HCT116 (cell line): ENCODE data around the gene PCBP3. TPM values are rescaled to one million over a fixed set of nuclear protein-coding genes. Genes with fewer than 3 reads are reported as not detected.

ENCODE experiments used
- ATAC-seq: fragments of 200-7000 bp; cut with Tn5 transposase; 2 replicates; pipeline ENCODE4 v1.9.1; 2020; ENCODE audit warnings: mild to moderate bottlenecking, moderate library complexity
- BruUV-seq: library from RNA; stranded (reverse); fragments of 400-500 nt; replicated peaks from 2 replicates; lab custom pipeline; 2021; lab: Mats Ljungman, UMichigan
- CTCF ChIA-PET: fragments of 300-600 bp; sonication (Branson Sonifier 250); formaldehyde crosslinking; loops from one replicate; lab custom pipeline; 2021; ENCODE audit warnings: antibody characterized with exemption; lab: Charles Lee
- POLR2A ChIA-PET: fragments of 300-600, 350-600 bp; sonication (Branson Sonifier 250); formaldehyde crosslinking; loops from one replicate; lab custom pipeline; 2021; ENCODE audit warnings: antibody characterized with exemption; lab: Charles Lee
- RAD21 ChIA-PET, 2 experiments: fragments of 300-600 bp; sonication (Branson Sonifier 250); formaldehyde crosslinking; loops; one replicate each; lab custom pipeline; 2023; ENCODE audit warnings: low total read pairs in 2 of 2; ENCODE audit not compliant: uncharacterized antibody in 2 of 2, unreplicated experiment in 2 of 2, low non-redundant PET in 1 of 2; lab: Charles Lee
- DNase-seq: peaks from one replicate; pipeline ENCODE4 v3.0.0-alpha.2; 2010; ENCODE audit warnings: low read depth, low spot score
- H2AFZ ChIP-seq: fragments of 200-600 bp; shearing (Covaris generic), sonication (generic); 2 replicates; pipeline ENCODE4 v1.6.1; 2017; ENCODE audit warnings: low read depth, mixed run types, mixed read lengths, antibody characterized with exemption, low read length; ENCODE audit not compliant: poor library complexity, severe bottlenecking
- H3K27ac ChIP-seq: 2 replicates; pipeline ENCODE4 v1.5.1; 2012; ENCODE audit warnings: low read depth, low read length
- H3K27me3 ChIP-seq: fragments of 200-600 bp; sonication (generic); 2 replicates; pipeline ENCODE4 v1.6.1; 2016; ENCODE audit warnings: mixed run types, low read length, mixed read lengths; ENCODE audit not compliant: insufficient read depth
- H3K36me3 ChIP-seq, 2 experiments: fragments of 200-500 bp in 1 of 2; fragments of 200-600 bp in 1 of 2; sonication (Bioruptor generic) in 1 of 2; sonication (generic) in 1 of 2; 2 replicates each; pipeline versions ENCODE4 v1.5.1 to v1.6.1; 2014 to 2016; ENCODE audit warnings: low read length in 2 of 2, inconsistent platforms in 1 of 2, mixed read lengths in 1 of 2, mixed run types in 1 of 2; ENCODE audit not compliant: insufficient read depth in 2 of 2, control insufficient read depth in 1 of 2
- H3K4me1 ChIP-seq, 2 experiments: fragments of 200-600 bp in 1 of 2; sonication (generic) in 1 of 2; 2 replicates each; pipeline versions ENCODE4 v1.5.1 to v1.6.1; 2012 to 2017; ENCODE audit warnings: low read length in 2 of 2, inconsistent platforms in 1 of 2, mild to moderate bottlenecking in 1 of 2, mixed read lengths in 1 of 2, mixed run types in 1 of 2, moderate library complexity in 1 of 2; ENCODE audit not compliant: insufficient read depth in 2 of 2, control insufficient read depth in 1 of 2
- H3K4me2 ChIP-seq: fragments of 200-600 bp; sonication (generic); 2 replicates; pipeline ENCODE4 v1.6.1; 2017; ENCODE audit warnings: mixed run types, low read length, mixed read lengths
- H3K4me3 ChIP-seq, 2 experiments: fragments of 200-600 bp in 1 of 2; sonication (generic) in 1 of 2; replicated peaks in 1 of 2; 2 replicates each; pipeline ENCODE4 v1.5.1; 2011 to 2016; ENCODE audit warnings: low read length in 2 of 2, control low read depth in 1 of 2, low read depth in 1 of 2, mild to moderate bottlenecking in 1 of 2, mixed read lengths in 1 of 2, mixed run types in 1 of 2
- H3K79me2 ChIP-seq: fragments of 200-600 bp; sonication (generic); 2 replicates; pipeline ENCODE4 v1.6.1; 2017; ENCODE audit warnings: mild to moderate bottlenecking, mixed run types, low read length, moderate library complexity, mixed read lengths; ENCODE audit not compliant: insufficient read depth
- H3K9ac ChIP-seq: fragments of 200-600 bp; sonication (generic); 2 replicates; pipeline ENCODE4 v1.6.1; 2016; ENCODE audit warnings: low read length, mixed read lengths
- H3K9me2 ChIP-seq: fragments of 200-600 bp; sonication (generic), shearing (Covaris generic); 2 replicates; pipeline ENCODE4 v1.6.1; 2017; ENCODE audit warnings: mixed run types, mild to moderate bottlenecking, moderate library complexity; ENCODE audit not compliant: insufficient read depth
- H3K9me3 ChIP-seq, 2 experiments: fragments of 200-500 bp in 1 of 2; fragments of 200-600 bp in 1 of 2; sonication (Bioruptor generic) in 1 of 2; sonication (generic) in 1 of 2; 2 replicates each; pipeline ENCODE4 v1.6.1; 2014 to 2017; ENCODE audit warnings: low read length in 2 of 2, mixed read lengths in 2 of 2, inconsistent platforms in 1 of 2, low read depth in 1 of 2, mild to moderate bottlenecking in 1 of 2, mixed run types in 1 of 2, moderate library complexity in 1 of 2; ENCODE audit not compliant: control insufficient read depth in 1 of 2, insufficient read depth in 1 of 2
- H4K20me1 ChIP-seq: fragments of 200-600 bp; sonication (generic), shearing (Covaris generic); 2 replicates; pipeline ENCODE4 v1.6.1; 2017; ENCODE audit warnings: mixed run types, mild to moderate bottlenecking, moderate library complexity; ENCODE audit not compliant: insufficient read depth
- CBX3 ChIP-seq: IDR thresholded peaks from 2 replicates; pipeline ENCODE4 v1.6.1; 2012; ENCODE audit warnings: low read depth
- ELF1 ChIP-seq: IDR thresholded peaks from 2 replicates; pipeline ENCODE4 v1.6.1; 2012; ENCODE audit warnings: low read depth, borderline replicate concordance
- JUND ChIP-seq: IDR thresholded peaks from 2 replicates; pipeline ENCODE4 v1.6.1; 2012
- SIN3A ChIP-seq: IDR thresholded peaks from 2 replicates; pipeline ENCODE4 v1.6.1; 2012; ENCODE audit warnings: low read depth
- SP1 ChIP-seq: IDR thresholded peaks from 2 replicates; pipeline ENCODE4 v1.6.1; 2012; ENCODE audit warnings: low read depth
- YY1 ChIP-seq: IDR thresholded peaks from 2 replicates; pipeline ENCODE4 v1.6.1; 2011; ENCODE audit warnings: low read length, low read depth, moderate library complexity, mild to moderate bottlenecking; ENCODE audit not compliant: insufficient replicate concordance; ENCODE audit errors: extremely low read depth
- ZNF274 ChIP-seq: fragments of 200-500 bp; sonication (Bioruptor generic); IDR thresholded peaks from 2 replicates; pipeline ENCODE4 v1.6.1; 2014; ENCODE audit warnings: mild to moderate bottlenecking, low read depth, low read length, inconsistent platforms
- intact Hi-C: fragments of 100-400 bp; cut with micrococcal nuclease; formaldehyde crosslinking; loops from 2 replicates; pipeline ENCODE4 v1.10.0; 2022
- total RNA-seq: library from RNA; stranded (reverse); gene quantifications from one replicate; pipeline ENCODE4 v1.2.1, GENCODE V29; 2021; ENCODE audit not compliant: unreplicated experiment
- TF ChIP-seq, protein P1 (sequence below): IDR thresholded peaks from 2 replicates; pipeline ENCODE4 v1.6.1; 2012
- TF ChIP-seq, protein P2 (sequence below), 3 experiments: fragments of 200-600 bp in 1 of 3; sonication (generic) in 1 of 3; IDR thresholded peaks in 2 of 3; conservative IDR thresholded peaks in 1 of 3; 2 replicates each; pipeline ENCODE4 v1.5.1; 2012 to 2017; ENCODE audit warnings: low read depth in 2 of 3, low read length in 2 of 3, antibody characterized with exemption in 1 of 3, borderline replicate concordance in 1 of 3, control low read depth in 1 of 3, mild to moderate bottlenecking in 1 of 3, mixed read lengths in 1 of 3, mixed run types in 1 of 3, moderate library complexity in 1 of 3; ENCODE audit not compliant: insufficient read depth in 1 of 3

PCBP3 gene
- total RNA-seq, 1 experiment from 2014 or later = 3.1 TPM

- H3K9me2 ChIP-seq = no peaks in the 10 kb centered on the region
- peaks cover 2 to 6% of the 10 kb centered on the region in 2 experiments; a peak in 2 of 4 replicates for H3K4me1 ChIP-seq
- no peaks in the 10 kb centered on the region for H3K9me3 ChIP-seq
- H3K79me2 ChIP-seq = no peaks in the 10 kb centered on the region
- TF ChIP-seq ELF1 (no peak), YY1 (no peak), SIN3A (no peak), SP1 (no peak), JUND (no peak), ZNF274 (no peak), CBX3 (no peak)
- TF ChIP-seq, protein P1, sequence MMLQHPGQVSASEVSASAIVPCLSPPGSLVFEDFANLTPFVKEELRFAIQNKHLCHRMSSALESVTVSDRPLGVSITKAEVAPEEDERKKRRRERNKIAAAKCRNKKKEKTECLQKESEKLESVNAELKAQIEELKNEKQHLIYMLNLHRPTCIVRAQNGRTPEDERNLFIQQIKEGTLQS = no peak
- TF ChIP-seq, protein P2, sequence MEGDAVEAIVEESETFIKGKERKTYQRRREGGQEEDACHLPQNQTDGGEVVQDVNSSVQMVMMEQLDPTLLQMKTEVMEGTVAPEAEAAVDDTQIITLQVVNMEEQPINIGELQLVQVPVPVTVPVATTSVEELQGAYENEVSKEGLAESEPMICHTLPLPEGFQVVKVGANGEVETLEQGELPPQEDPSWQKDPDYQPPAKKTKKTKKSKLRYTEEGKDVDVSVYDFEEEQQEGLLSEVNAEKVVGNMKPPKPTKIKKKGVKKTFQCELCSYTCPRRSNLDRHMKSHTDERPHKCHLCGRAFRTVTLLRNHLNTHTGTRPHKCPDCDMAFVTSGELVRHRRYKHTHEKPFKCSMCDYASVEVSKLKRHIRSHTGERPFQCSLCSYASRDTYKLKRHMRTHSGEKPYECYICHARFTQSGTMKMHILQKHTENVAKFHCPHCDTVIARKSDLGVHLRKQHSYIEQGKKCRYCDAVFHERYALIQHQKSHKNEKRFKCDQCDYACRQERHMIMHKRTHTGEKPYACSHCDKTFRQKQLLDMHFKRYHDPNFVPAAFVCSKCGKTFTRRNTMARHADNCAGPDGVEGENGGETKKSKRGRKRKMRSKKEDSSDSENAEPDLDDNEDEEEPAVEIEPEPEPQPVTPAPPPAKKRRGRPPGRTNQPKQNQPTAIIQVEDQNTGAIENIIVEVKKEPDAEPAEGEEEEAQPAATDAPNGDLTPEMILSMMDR (IDR thresholded peaks at IDR 0.05 in 2 of 3, conservative IDR thresholded peaks at IDR 0.05 in 1 of 3; ENCODE audit: borderline replicate concordance in 1 of 3, insufficient read depth in 1 of 3, low read depth in 2 of 3, low read length in 2 of 3) = no peak
- intact Hi-C loops = loop anchor here (10.0 kb wide), 1 partner anchor 352 kb away; no protein-coding TSS in a partner anchor
- H4K20me1 ChIP-seq = no peaks in the 10 kb centered on the region
- ATAC-seq = no peak
- no peak for DNase-seq
- no peak overlapping the region for H3K27ac ChIP-seq
- no peaks in the 10 kb centered on the region for H3K36me3 ChIP-seq
- CTCF ChIA-PET = no interaction called here
- RAD21 ChIA-PET = no interaction called here
- H3K9ac ChIP-seq = no peak overlapping the region
- BruUV-seq = no TSS peak
- H3K4me3 ChIP-seq = no peak overlapping the region
- POLR2A ChIA-PET = no interaction called here
- H2AFZ ChIP-seq = no peak overlapping the region
- no peak overlapping the region for H3K4me2 ChIP-seq
- H3K27me3 ChIP-seq = no peaks in the 10 kb centered on the region; the same call in 1 of the 2 replicates
These were observed 183.3 kb downstream of the PCBP3 start for GRCh38 chr21:45826676-45827301.
